ENCODE results near the gene SPINT2.

The SPINT2 gene

GRCh38 chr19:38321646-38322196 lies 57.3 kb downstream of the SPINT2 start:
- no peak for DNase-seq (ENCODE audit: extremely low spot score)
- CTCF ChIA-PET, result interaction anchor here (0.9 to 1.0 kb wide), 2 partner anchors 14 to 18 kb away, joined by 3 read pairs; partner anchors contain the start of gene C19orf33
- POLR2A ChIA-PET, result no interaction called here
- no peak for TF ChIP-seq CTCF (IDR thresholded peaks at IDR 0.05; ENCODE audit: control extremely low read depth, extremely low read depth, low read depth, missing control alignments)

GRCh38 chr19:38323291-38323690 lies 58.9 kb downstream of the SPINT2 start:
- no peak for DNase-seq (ENCODE audit: extremely low spot score)
- POLR2A ChIA-PET, result no interaction called here
- CTCF ChIA-PET, result no interaction called here
- no peak for TF ChIP-seq CTCF (IDR thresholded peaks at IDR 0.05; ENCODE audit: control extremely low read depth, extremely low read depth, low read depth, missing control alignments)

GRCh38 chr19:38324431-38324830 lies 60.1 kb downstream of the SPINT2 start:
- POLR2A ChIA-PET, result no interaction called here
- DNase-seq (ENCODE audit: extremely low spot score), result no peak
- CTCF ChIA-PET, result no interaction called here
- no peak for TF ChIP-seq CTCF (IDR thresholded peaks at IDR 0.05; ENCODE audit: control extremely low read depth, extremely low read depth, low read depth, missing control alignments)

GRCh38 chr19:38326591-38326990 lies 62.2 kb downstream of the SPINT2 start:
- CTCF ChIA-PET, result interaction anchor here (1.3 to 1.7 kb wide), 3 partner anchors 9 to 424 kb away, joined by 4 to 5 read pairs (median 5); partner anchors contain the start of gene CATSPERG

GRCh38 chr19:38329651-38330050 lies 65.3 kb downstream of the SPINT2 start:
- CTCF ChIA-PET, result no interaction called here
- DNase-seq (ENCODE audit: extremely low spot score), result no peak
- POLR2A ChIA-PET, result no interaction called here
- TF ChIP-seq CTCF (IDR thresholded peaks at IDR 0.05; ENCODE audit: control extremely low read depth, extremely low read depth, low read depth, missing control alignments), result no peak

More at GRCh38 chr19:38326591-38326990, 62.2 kb downstream of the SPINT2 start:
- POLR2A ChIA-PET, result no interaction called here
- no peak for DNase-seq (ENCODE audit: extremely low spot score)
- TF ChIP-seq CTCF (IDR thresholded peaks at IDR 0.05; ENCODE audit: control extremely low read depth, extremely low read depth, low read depth, missing control alignments), result no peak

- no peak for TF ChIP-seq CTCF (IDR thresholded peaks at IDR 0.05; ENCODE audit: control extremely low read depth, extremely low read depth, low read depth, missing control alignments)
- CTCF ChIA-PET, result interaction anchor here (0.9 to 1.9 kb wide), 5 partner anchors 12 to 434 kb away, joined by 3 to 8 read pairs (median 6); partner anchors contain the start of gene KCNK6
- no peak for DNase-seq (ENCODE audit: extremely low spot score)
- POLR2A ChIA-PET, result interaction anchor here (0.7 kb wide), 1 partner anchor 87 kb away, joined by 3 read pairs; no protein-coding TSS in a partner anchor
Observed at GRCh38 chr19:38331728-38332127, 67.4 kb downstream of the SPINT2 start.
